GM12878 (cell line): ENCODE results near the gene HLX. TPM values are rescaled to one million over a fixed set of nuclear protein-coding genes. Genes with fewer than 3 reads are reported as not detected.

Experiments used
- ATAC-seq: fragments of 200-7000 bp; cut with Tn5 transposase; 3 replicates; pipeline ENCODE4 v1.9.1; 2020; ENCODE audit warnings: mild to moderate bottlenecking, moderate library complexity
- BruUV-seq: library from RNA; stranded (reverse); fragments of 400-500 nt; replicated peaks from 2 replicates; lab custom pipeline; 2021; lab: Mats Ljungman, UMichigan
- CTCF ChIA-PET: fragments of 300-600 bp; sonication (Branson Sonifier 250); formaldehyde crosslinking; extraction: SDS; loops from one replicate; lab custom pipeline; 2021; ENCODE audit warnings: inconsistent platforms; lab: Yijun Ruan, JAX
- POLR2A ChIA-PET: fragments of 350-600 bp; formaldehyde crosslinking; extraction: SDS; loops from one replicate; lab custom pipeline; 2021; ENCODE audit warnings: inconsistent platforms; lab: Charles Lee
- RAD21 ChIA-PET: fragments of 300-600 bp; sonication (Branson Sonifier 250); formaldehyde crosslinking; loops from one replicate; lab custom pipeline; 2023; ENCODE audit warnings: antibody characterized with exemption; ENCODE audit not compliant: unreplicated experiment; lab: Charles Lee
- SMC1A ChIA-PET: fragments of 300-600 bp; sonication (Branson Sonifier 250); formaldehyde crosslinking; loops from one replicate; lab custom pipeline; 2023; ENCODE audit not compliant: unreplicated experiment, uncharacterized antibody; lab: Charles Lee
- DNase-seq: peaks from one replicate; pipeline ENCODE4 v3.0.0-alpha.2; 2011; ENCODE audit warnings: low read depth, low spot score
- FAIRE-seq: peaks from 3 replicates; lab custom pipeline; 2011; peaks lifted over from hg19 to GRCh38; lab: Jason Lieb, UNC
- H2AFZ ChIP-seq: 2 replicates; pipeline ENCODE4 v1.6.0; 2011; ENCODE audit warnings: low read depth, low read length, control low read depth; ENCODE audit not compliant: control insufficient read depth
- H3K27ac ChIP-seq: 2 replicates; pipeline ENCODE4 v1.5.1; 2011; ENCODE audit warnings: control low read depth; ENCODE audit not compliant: control insufficient read depth, insufficient read depth
- H3K27me3 ChIP-seq, 2 experiments: replicated peaks in 1 of 2; 2 replicates each; pipeline versions ENCODE4 v1.6.0 to v1.6.1; 2011; ENCODE audit warnings: low read length in 1 of 2; ENCODE audit not compliant: control insufficient read depth in 2 of 2, insufficient read depth in 2 of 2
- H3K36me3 ChIP-seq, 2 experiments: 2 replicates each; pipeline ENCODE4 v1.5.1; 2011; ENCODE audit warnings: low read length in 1 of 2; ENCODE audit not compliant: control insufficient read depth in 2 of 2, insufficient read depth in 2 of 2
- H3K4me1 ChIP-seq: 2 replicates; pipeline ENCODE4 v1.6.1; 2011; ENCODE audit warnings: mild to moderate bottlenecking, low read length, moderate library complexity, mixed read lengths; ENCODE audit not compliant: control insufficient read depth, insufficient read depth
- H3K4me2 ChIP-seq: 2 replicates; pipeline ENCODE4 v1.6.0; 2011; ENCODE audit warnings: control low read depth; ENCODE audit not compliant: control insufficient read depth, insufficient read depth
- H3K4me3 ChIP-seq: fragments of 200-600 bp; sonication (generic); 2 replicates; pipeline ENCODE4 v1.5.1; 2016
- H3K79me2 ChIP-seq: 2 replicates; pipeline ENCODE4 v1.6.0; 2011; ENCODE audit warnings: low read length; ENCODE audit not compliant: control insufficient read depth, insufficient read depth
- H3K9ac ChIP-seq: 2 replicates; pipeline ENCODE4 v1.8.0; 2011; ENCODE audit warnings: low read length, control low read depth, mixed read lengths; ENCODE audit not compliant: control insufficient read depth, insufficient read depth
- H3K9me3 ChIP-seq: replicated peaks from 3 replicates; pipeline ENCODE4 v1.5.1; 2011; ENCODE audit warnings: mild to moderate bottlenecking, low read length; ENCODE audit not compliant: control insufficient read depth, insufficient read depth
- H4K20me1 ChIP-seq: 2 replicates; pipeline ENCODE4 v1.6.0; 2011; ENCODE audit not compliant: control insufficient read depth, insufficient read depth
- EED ChIP-seq: sonication (generic); IDR thresholded peaks from 2 replicates; pipeline ENCODE4 v1.6.1; 2016; ENCODE audit warnings: antibody characterized with exemption, low read depth
- EZH2 ChIP-seq: IDR thresholded peaks from 2 replicates; pipeline ENCODE4 v1.6.1; 2012; ENCODE audit warnings: low read depth, mild to moderate bottlenecking, control low read depth, inconsistent platforms, low read length, borderline replicate concordance; ENCODE audit not compliant: control insufficient read depth
- FOXM1 ChIP-seq: IDR thresholded peaks from 2 replicates; pipeline ENCODE4 v1.6.1; 2012; ENCODE audit warnings: low read depth, mild to moderate bottlenecking, inconsistent platforms, low read length, moderate library complexity
- KDM1A ChIP-seq: fragments of 200-600 bp; sonication (generic); IDR thresholded peaks from 2 replicates; pipeline ENCODE4 v1.6.1; 2016; ENCODE audit warnings: borderline replicate concordance
- MTA3 ChIP-seq: IDR thresholded peaks from 2 replicates; pipeline ENCODE4 v1.6.1; 2012; ENCODE audit warnings: low read length, inconsistent platforms, borderline replicate concordance
- MYB ChIP-seq: fragments of 150-350 bp; IDR thresholded peaks from 2 replicates; pipeline ENCODE4 v1.6.1; 2014; ENCODE audit warnings: mild to moderate bottlenecking, low read depth, low read length, borderline replicate concordance
- NFIC ChIP-seq: IDR thresholded peaks from 2 replicates; pipeline ENCODE4 v1.6.1; 2012; ENCODE audit warnings: low read depth, mild to moderate bottlenecking, inconsistent platforms, low read length, moderate library complexity
- NFYA ChIP-seq: IDR thresholded peaks from 2 replicates; pipeline ENCODE4 v1.6.1; 2011; ENCODE audit warnings: low read depth, mild to moderate bottlenecking, low read length, improper control_type of control experiment, borderline replicate concordance
- RCOR1 ChIP-seq: conservative IDR thresholded peaks from 2 replicates; pipeline ENCODE4 v1.6.1; 2012; ENCODE audit warnings: low read depth, low read length, improper control_type of control experiment
- SMAD5 ChIP-seq: IDR thresholded peaks from 2 replicates; pipeline ENCODE4 v1.6.1; 2016; ENCODE audit warnings: antibody characterized with exemption, low read depth
- SUPT20H ChIP-seq: IDR thresholded peaks from 2 replicates; pipeline ENCODE4 v1.6.1; 2011; ENCODE audit warnings: low read depth, mild to moderate bottlenecking, low read length, moderate library complexity, borderline replicate concordance; ENCODE audit not compliant: control insufficient read depth
- TARDBP ChIP-seq: IDR thresholded peaks from 2 replicates; pipeline ENCODE4 v1.6.1; 2016; ENCODE audit warnings: borderline replicate concordance
- ZNF24 ChIP-seq: fragments of 450-650 bp; IDR thresholded peaks from 2 replicates; pipeline ENCODE4 v1.6.1; 2017; ENCODE audit warnings: antibody characterized with exemption, mild to moderate bottlenecking
- ZNF274 ChIP-seq: IDR thresholded peaks from one replicate; pipeline ENCODE4 v1.8.0; 2011; ENCODE audit not compliant: insufficient read length, insufficient read depth
- WGBS: methylation state at CpG from one replicate; pipeline ENCODE4 v1.1.6; 2016; ENCODE audit warnings: low lambda C conversion rate; ENCODE audit not compliant: insufficient replicate concordance, insufficient coverage; ENCODE audit errors: missing lambda C conversion rate; 5-methylcytosine and 5-hydroxymethylcytosine counted together
- in situ Hi-C: fragments of 300-500 bp; cut with MboI; formaldehyde crosslinking; loops from 9 replicates; pipeline ENCODE4 v1.14.3; 2018; ENCODE audit warnings: mixed read lengths
- intact Hi-C: fragments of 100-400 bp; cut with micrococcal nuclease; formaldehyde crosslinking; loops from one replicate; pipeline ENCODE4 v1.14.2; 2022; ENCODE audit not compliant: unreplicated experiment
- polyA plus RNA-seq, 11 experiments: library from polyadenylated mRNA; depleted of rRNA in 4 of 11; unstranded in 6 of 11; stranded (reverse) in 5 of 11; fragments of >200 nt; fragmentation: Nextera tagmentation in 4 of 11; fragmentation: Illumina TruSeq in 1 of 11; extraction: Ambion mirVana in 4 of 11; extraction: Trizol in 1 of 11; gene quantifications; 1 replicate in 1 of 11; 2 replicates in 10 of 11; pipeline versions ENCODE4 v1.2.1 to v1.2.3, GENCODE V29; 2011 to 2016; ENCODE audit warnings: inconsistent platforms in 2 of 11, missing spikeins in 2 of 11, low read depth in 1 of 11
- total RNA-seq, 4 experiments: library from RNA; depleted of rRNA in 3 of 4; stranded (reverse); fragments of >200 nt in 3 of 4; fragmentation: Illumina TruSeq in 1 of 4; extraction: Trizol in 1 of 4; gene quantifications; 2 replicates each; pipeline versions ENCODE4 v1.2.1 to v1.2.3, GENCODE V29; 2013 to 2021
- TF ChIP-seq, protein P1 (sequence below): fragments of 450-650 bp; IDR thresholded peaks from 2 replicates; pipeline ENCODE4 v1.6.1; 2016; ENCODE audit warnings: mild to moderate bottlenecking
- TF ChIP-seq, protein P2 (sequence below): fragments of 450-650 bp; formaldehyde crosslinking; IDR thresholded peaks from 2 replicates; pipeline ENCODE4 v1.5.0; 2022; ENCODE audit warnings: mild to moderate bottlenecking, missing genetic modification characterization
- TF ChIP-seq, protein P3 (sequence below): IDR thresholded peaks from 2 replicates; pipeline ENCODE4 v1.6.1; 2012; ENCODE audit warnings: low read depth, low read length, improper control_type of control experiment
- TF ChIP-seq, protein P4 (sequence below): fragments of 450-650 bp; IDR thresholded peaks from 2 replicates; pipeline ENCODE4 v1.6.1; 2017; ENCODE audit warnings: mild to moderate bottlenecking

Gene HLX
- total and polyA plus RNA-seq, 10 of the 15 experiments (the other 5 are each of a cell fraction or from before 2014, with no cell fraction given), result 0.11 to 2.3 (median 1.1) TPM

DNA sequence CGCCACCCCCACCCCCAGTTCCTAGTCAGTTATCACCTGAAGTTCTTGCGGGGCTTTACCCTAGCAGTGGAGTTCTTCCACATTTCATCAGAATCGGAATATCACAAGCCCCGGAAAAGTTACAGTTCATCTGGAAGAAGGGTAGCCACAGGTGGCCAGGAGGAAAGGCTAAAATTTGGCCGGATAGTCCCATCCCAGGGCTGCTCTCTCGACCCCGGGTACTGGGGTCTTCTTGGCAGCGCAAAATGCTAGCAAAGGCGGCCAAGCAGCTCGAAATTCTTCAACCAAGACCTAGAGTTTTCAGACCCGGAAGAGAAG, 7.9 kb downstream of the HLX start:
- Histone ChIP-seq H4K20me1 (no peaks in the 10 kb centered on the region; the same call in 1 of the 2 replicates), H3K79me2 (no peaks in the 10 kb centered on the region), H3K27ac (no peak overlapping the region), H3K36me3 (no peaks in the 10 kb centered on the region), H3K4me2 (no peak overlapping the region), H3K9ac (no peak overlapping the region), H3K27me3 (peaks cover 5 to 9% of the 10 kb centered on the region in 2 experiments; a peak in 3 of 4 replicates), H2AFZ (no peak overlapping the region), H3K4me1 (no peaks in the 10 kb centered on the region), H3K9me3 (no peaks in the 10 kb centered on the region; the same call in 2 of the 3 replicates), H3K4me3 (no peak overlapping the region)
- CTCF ChIA-PET, result no interaction called here
- SMC1A ChIA-PET, result no interaction called here
- ATAC-seq, result no peak
- 23% methylated on average over 11 of the region's 11 CpGs for WGBS
- POLR2A ChIA-PET, result no interaction called here
- RAD21 ChIA-PET, result no interaction called here
- no TSS peak for BruUV-seq
- TF ChIP-seq NFYA (no peak), KDM1A (no peak), RCOR1 (no peak), NFIC (no peak), ZNF274 (no peak), EED (no peak), MYB (no peak), SMAD5 (no peak), FOXM1 (no peak), MTA3 (no peak), TARDBP (no peak), ZNF24 (no peak), SUPT20H (no peak), EZH2 (no peak)
- TF ChIP-seq, protein P1, sequence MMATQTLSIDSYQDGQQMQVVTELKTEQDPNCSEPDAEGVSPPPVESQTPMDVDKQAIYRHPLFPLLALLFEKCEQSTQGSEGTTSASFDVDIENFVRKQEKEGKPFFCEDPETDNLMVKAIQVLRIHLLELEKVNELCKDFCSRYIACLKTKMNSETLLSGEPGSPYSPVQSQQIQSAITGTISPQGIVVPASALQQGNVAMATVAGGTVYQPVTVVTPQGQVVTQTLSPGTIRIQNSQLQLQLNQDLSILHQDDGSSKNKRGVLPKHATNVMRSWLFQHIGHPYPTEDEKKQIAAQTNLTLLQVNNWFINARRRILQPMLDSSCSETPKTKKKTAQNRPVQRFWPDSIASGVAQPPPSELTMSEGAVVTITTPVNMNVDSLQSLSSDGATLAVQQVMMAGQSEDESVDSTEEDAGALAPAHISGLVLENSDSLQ, result no peak
- TF ChIP-seq, protein P2, sequence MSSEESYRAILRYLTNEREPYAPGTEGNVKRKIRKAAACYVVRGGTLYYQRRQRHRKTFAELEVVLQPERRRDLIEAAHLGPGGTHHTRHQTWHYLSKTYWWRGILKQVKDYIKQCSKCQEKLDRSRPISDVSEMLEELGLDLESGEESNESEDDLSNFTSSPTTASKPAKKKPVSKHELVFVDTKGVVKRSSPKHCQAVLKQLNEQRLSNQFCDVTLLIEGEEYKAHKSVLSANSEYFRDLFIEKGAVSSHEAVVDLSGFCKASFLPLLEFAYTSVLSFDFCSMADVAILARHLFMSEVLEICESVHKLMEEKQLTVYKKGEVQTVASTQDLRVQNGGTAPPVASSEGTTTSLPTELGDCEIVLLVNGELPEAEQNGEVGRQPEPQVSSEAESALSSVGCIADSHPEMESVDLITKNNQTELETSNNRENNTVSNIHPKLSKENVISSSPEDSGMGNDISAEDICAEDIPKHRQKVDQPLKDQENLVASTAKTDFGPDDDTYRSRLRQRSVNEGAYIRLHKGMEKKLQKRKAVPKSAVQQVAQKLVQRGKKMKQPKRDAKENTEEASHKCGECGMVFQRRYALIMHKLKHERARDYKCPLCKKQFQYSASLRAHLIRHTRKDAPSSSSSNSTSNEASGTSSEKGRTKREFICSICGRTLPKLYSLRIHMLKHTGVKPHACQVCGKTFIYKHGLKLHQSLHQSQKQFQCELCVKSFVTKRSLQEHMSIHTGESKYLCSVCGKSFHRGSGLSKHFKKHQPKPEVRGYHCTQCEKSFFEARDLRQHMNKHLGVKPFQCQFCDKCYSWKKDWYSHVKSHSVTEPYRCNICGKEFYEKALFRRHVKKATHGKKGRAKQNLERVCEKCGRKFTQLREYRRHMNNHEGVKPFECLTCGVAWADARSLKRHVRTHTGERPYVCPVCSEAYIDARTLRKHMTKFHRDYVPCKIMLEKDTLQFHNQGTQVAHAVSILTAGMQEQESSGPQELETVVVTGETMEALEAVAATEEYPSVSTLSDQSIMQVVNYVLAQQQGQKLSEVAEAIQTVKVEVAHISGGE (CRISPR knock-in tag), result no peak
- TF ChIP-seq, protein P3, sequence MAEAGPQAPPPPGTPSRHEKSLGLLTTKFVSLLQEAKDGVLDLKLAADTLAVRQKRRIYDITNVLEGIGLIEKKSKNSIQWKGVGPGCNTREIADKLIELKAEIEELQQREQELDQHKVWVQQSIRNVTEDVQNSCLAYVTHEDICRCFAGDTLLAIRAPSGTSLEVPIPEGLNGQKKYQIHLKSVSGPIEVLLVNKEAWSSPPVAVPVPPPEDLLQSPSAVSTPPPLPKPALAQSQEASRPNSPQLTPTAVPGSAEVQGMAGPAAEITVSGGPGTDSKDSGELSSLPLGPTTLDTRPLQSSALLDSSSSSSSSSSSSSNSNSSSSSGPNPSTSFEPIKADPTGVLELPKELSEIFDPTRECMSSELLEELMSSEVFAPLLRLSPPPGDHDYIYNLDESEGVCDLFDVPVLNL, result no peak
- TF ChIP-seq, protein P4, sequence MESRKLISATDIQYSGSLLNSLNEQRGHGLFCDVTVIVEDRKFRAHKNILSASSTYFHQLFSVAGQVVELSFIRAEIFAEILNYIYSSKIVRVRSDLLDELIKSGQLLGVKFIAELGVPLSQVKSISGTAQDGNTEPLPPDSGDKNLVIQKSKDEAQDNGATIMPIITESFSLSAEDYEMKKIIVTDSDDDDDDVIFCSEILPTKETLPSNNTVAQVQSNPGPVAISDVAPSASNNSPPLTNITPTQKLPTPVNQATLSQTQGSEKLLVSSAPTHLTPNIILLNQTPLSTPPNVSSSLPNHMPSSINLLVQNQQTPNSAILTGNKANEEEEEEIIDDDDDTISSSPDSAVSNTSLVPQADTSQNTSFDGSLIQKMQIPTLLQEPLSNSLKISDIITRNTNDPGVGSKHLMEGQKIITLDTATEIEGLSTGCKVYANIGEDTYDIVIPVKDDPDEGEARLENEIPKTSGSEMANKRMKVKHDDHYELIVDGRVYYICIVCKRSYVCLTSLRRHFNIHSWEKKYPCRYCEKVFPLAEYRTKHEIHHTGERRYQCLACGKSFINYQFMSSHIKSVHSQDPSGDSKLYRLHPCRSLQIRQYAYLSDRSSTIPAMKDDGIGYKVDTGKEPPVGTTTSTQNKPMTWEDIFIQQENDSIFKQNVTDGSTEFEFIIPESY, result no peak
- no peak for FAIRE-seq
- in situ Hi-C loops (no loop called here), intact Hi-C loops (no loop called here)
- no peak for DNase-seq
